AG04450 (cell line): ENCODE data around the gene SLC22A16. TPM values are rescaled to one million over a fixed set of nuclear protein-coding genes. Genes with fewer than 3 reads are reported as not detected.
"Not testable (repeated sequence)": the region's sequence is repeated elsewhere in the genome, so short reads cannot be mapped to it uniquely, and the experiment has no call there.

ENCODE experiments used
- CTCF ChIA-PET: fragments of 300-600, 350-600 bp; formaldehyde crosslinking; extraction: SDS; loops from one replicate; lab custom pipeline; 2022; ENCODE audit warnings: antibody characterized with exemption, inconsistent platforms; lab: Charles Lee
- POLR2A ChIA-PET: fragments of 350-600 bp; formaldehyde crosslinking; extraction: SDS; loops from one replicate; lab custom pipeline; 2021; ENCODE audit warnings: antibody characterized with exemption, inconsistent platforms; lab: Yijun Ruan, JAX
- DNase-seq: peaks from one replicate; pipeline ENCODE4 v3.0.0-alpha.2; 2011; ENCODE audit warnings: low read depth, low spot score
- H3K27ac ChIP-seq: one replicate; pipeline ENCODE4 v1.5.1; 2012; ENCODE audit warnings: low read depth, low read length, control low read depth
- H3K27me3 ChIP-seq: one replicate; pipeline ENCODE4 v1.6.0; 2012; ENCODE audit warnings: low read length; ENCODE audit not compliant: control insufficient read depth, insufficient read depth
- H3K4me3 ChIP-seq: 2 replicates; pipeline ENCODE4 v1.5.1; 2011; ENCODE audit warnings: mild to moderate bottlenecking, low read depth, low read length, control low read depth
- H3K9me3 ChIP-seq: 2 replicates; pipeline ENCODE4 v1.5.1; 2012; ENCODE audit warnings: low read length; ENCODE audit not compliant: control insufficient read depth, insufficient read depth
- CTCF ChIP-seq: IDR thresholded peaks from 2 replicates; pipeline ENCODE4 v1.5.1; 2011; ENCODE audit warnings: low read depth, low read length, control low read depth, inconsistent platforms
- polyA plus RNA-seq: library from polyadenylated mRNA; depleted of rRNA; stranded (reverse); fragments of >200 nt; gene quantifications from 2 replicates; pipeline ENCODE4 v1.2.3, GENCODE V29; 2011

SLC22A16 gene
- polyA plus RNA-seq, 1 experiment = 0.12 TPM

- peaks cover 2% of the 10 kb centered on the region for H3K27me3 ChIP-seq
- ChIA-PET CTCF (no interaction called here), POLR2A (no interaction called here)
- TF ChIP-seq CTCF = no peak
- H3K27ac ChIP-seq = no peak overlapping the region
- DNase-seq = no peak
- H3K9me3 ChIP-seq = no peaks in the 10 kb centered on the region
- H3K4me3 ChIP-seq = no peak overlapping the region
These were observed 14.9 kb upstream of the SLC22A16 start for GRCh38 chr6:110491299-110491643.

GRCh38 chr6:110490110-110490509, 13.7 kb upstream of the SLC22A16 start:
- no peak for DNase-seq
- CTCF ChIA-PET = no interaction called here
- POLR2A ChIA-PET = no interaction called here

GRCh38 chr6:110488606-110489190, 12.3 kb upstream of the SLC22A16 start:
- no peaks in the 10 kb centered on the region for H3K27me3 ChIP-seq
- TF ChIP-seq CTCF = no peak
- CTCF ChIA-PET = no interaction called here
- no peak for DNase-seq
- H3K9me3 ChIP-seq = no peaks in the 10 kb centered on the region
- POLR2A ChIA-PET = no interaction called here
- H3K27ac ChIP-seq = no peak overlapping the region
- H3K4me3 ChIP-seq = no peak overlapping the region

More at GRCh38 chr6:110490110-110490509, 13.7 kb upstream of the SLC22A16 start:
- TF ChIP-seq CTCF = no peak
- Histone ChIP-seq H3K9me3 (no peaks in the 10 kb centered on the region), H3K27me3 (peaks cover 2% of the 10 kb centered on the region), H3K27ac (no peak overlapping the region), H3K4me3 (no peak overlapping the region)

GRCh38 chr6:110487968-110488381, 11.6 kb upstream of the SLC22A16 start:
- H3K27ac ChIP-seq, H3K9me3 ChIP-seq, H3K27me3 ChIP-seq, POLR2A ChIA-PET, CTCF ChIA-PET, H3K4me3 ChIP-seq, DNase-seq: not testable (repeated sequence)

- H3K27ac ChIP-seq = no peak overlapping the region
- no peak overlapping the region for H3K4me3 ChIP-seq
- no peaks in the 10 kb centered on the region for H3K27me3 ChIP-seq
- ChIA-PET CTCF (no interaction called here), POLR2A (no interaction called here)
- DNase-seq = no peak
- TF ChIP-seq CTCF = no peak
- peaks cover 2% of the 10 kb centered on the region; the same call in 1 of the 2 replicates for H3K9me3 ChIP-seq
These were observed 10.3 kb upstream of the SLC22A16 start for GRCh38 chr6:110486756-110487155.
